K562 (cell line): ENCODE measurements around the gene SNAI1. TPM values are rescaled to one million over a fixed set of nuclear protein-coding genes. Genes with fewer than 3 reads are reported as not detected.

Source experiments
- CBX1 ChIP-seq: sonication (generic); IDR thresholded peaks from 2 replicates; pipeline ENCODE4 v1.6.1; 2016; ENCODE audit warnings: antibody characterized with exemption, low read depth, mild to moderate bottlenecking
- DMBX1 ChIP-seq: fragments of 250-450 bp; sonication (Bioruptor Pico); IDR thresholded peaks from 2 replicates; pipeline ENCODE4 v1.8.0; 2022; ENCODE audit warnings: inconsistent platforms, mild to moderate bottlenecking, moderate library complexity, borderline replicate concordance
- GTF2A2 ChIP-seq: IDR thresholded peaks from 2 replicates; pipeline ENCODE4 v1.6.1; 2016; ENCODE audit warnings: mild to moderate bottlenecking, missing genetic modification characterization, missing compliant biosample characterization
- KLF10 ChIP-seq: fragments of 250-450 bp; sonication (Bioruptor Pico); IDR thresholded peaks from 2 replicates; pipeline ENCODE4 v1.6.1; 2021; ENCODE audit warnings: matching md5 sums
- MTA2 ChIP-seq: fragments of 450-650 bp; IDR thresholded peaks from 2 replicates; pipeline ENCODE4 v1.6.1; 2016; ENCODE audit warnings: low read depth
- NCOA1 ChIP-seq: fragments of 450-650 bp; IDR thresholded peaks from 2 replicates; pipeline ENCODE4 v1.6.1; 2016; ENCODE audit warnings: low read depth
- PTBP1 ChIP-seq: fragments of 200-400 bp; formaldehyde crosslinking; IDR thresholded peaks from 2 replicates; pipeline ENCODE4 v1.6.1; 2017; ENCODE audit warnings: low read depth, low read length
- RAD21 ChIP-seq, 2 experiments: fragments of 250-450 bp in 1 of 2; fragments of 450-650 bp in 1 of 2; sonication (Bioruptor Pico) in 1 of 2; formaldehyde crosslinking in 1 of 2; IDR thresholded peaks in 1 of 2; conservative IDR thresholded peaks in 1 of 2; 2 replicates each; pipeline versions ENCODE4 v1.4.0 to v1.8.0; 2020 to 2022; ENCODE audit warnings: mild to moderate bottlenecking in 2 of 2, moderate library complexity in 1 of 2
- RAD51 ChIP-seq: fragments of 450-650 bp; IDR thresholded peaks from 2 replicates; pipeline ENCODE4 v1.7.1; 2016; ENCODE audit warnings: low read depth, mild to moderate bottlenecking, borderline replicate concordance
- RBBP5 ChIP-seq: fragments of 200-600 bp; sonication (generic); IDR thresholded peaks from 2 replicates; pipeline ENCODE4 v1.6.1; 2012; ENCODE audit warnings: borderline replicate concordance, mild to moderate bottlenecking, low read length, control low read depth, inconsistent platforms; ENCODE audit not compliant: insufficient read depth, poor library complexity, severe bottlenecking
- SIN3A ChIP-seq, 2 experiments: fragments of 150-350 bp in 1 of 2; IDR thresholded peaks; 2 replicates each; pipeline ENCODE4 v1.6.1; 2011 to 2016; ENCODE audit warnings: borderline replicate concordance in 2 of 2, low read depth in 2 of 2, low read length in 2 of 2, mild to moderate bottlenecking in 2 of 2, moderate library complexity in 2 of 2; ENCODE audit not compliant: control insufficient read depth in 1 of 2
- SMARCE1 ChIP-seq: fragments of 450-650 bp; IDR thresholded peaks from 2 replicates; pipeline ENCODE4 v1.7.1; 2016; ENCODE audit warnings: mild to moderate bottlenecking
- ZBTB1 ChIP-seq: sonication (generic); formaldehyde crosslinking; IDR thresholded peaks from 2 replicates; pipeline ENCODE4 v1.8.1; 2023; ENCODE audit warnings: missing genetic modification reagents, low read depth, mild to moderate bottlenecking, borderline replicate concordance
- ZNF12 ChIP-seq: sonication (generic); formaldehyde crosslinking; IDR thresholded peaks from 2 replicates; pipeline ENCODE4 v1.4.0; 2020; ENCODE audit warnings: mild to moderate bottlenecking, missing genetic modification reagents
- ZNF263 ChIP-seq: sonication (generic); formaldehyde crosslinking; IDR thresholded peaks from 2 replicates; pipeline ENCODE4 v1.8.0; 2022; ENCODE audit warnings: mild to moderate bottlenecking, missing genetic modification reagents, borderline replicate concordance
- ZNF592 ChIP-seq: fragments of 450-650 bp; IDR thresholded peaks from 2 replicates; pipeline ENCODE4 v1.6.1; 2017; ENCODE audit warnings: antibody characterized with exemption, mild to moderate bottlenecking
- ZNF764 ChIP-seq: fragments of 250-450 bp; sonication (Bioruptor Pico); IDR thresholded peaks from 2 replicates; pipeline ENCODE4 v1.4.0; 2020; ENCODE audit warnings: low read depth, mild to moderate bottlenecking, moderate library complexity
- polyA plus RNA-seq, 8 experiments: library from polyadenylated mRNA; depleted of rRNA in 4 of 8; stranded (reverse) in 5 of 8; unstranded in 3 of 8; fragments of >200 nt; fragmentation: Nextera tagmentation in 2 of 8; fragmentation: Illumina TruSeq in 1 of 8; extraction: Ambion mirVana in 2 of 8; extraction: Trizol in 1 of 8; gene quantifications; 2 replicates each; pipeline versions ENCODE4 v1.2.1 to v1.2.3, GENCODE V29; 2011 to 2014; ENCODE audit warnings: inconsistent platforms in 1 of 8, missing spikeins in 1 of 8
- total RNA-seq, 7 experiments: library from RNA; depleted of rRNA in 6 of 7; stranded (reverse); fragments of >200 nt in 6 of 7; fragmentation: Illumina TruSeq in 2 of 7; extraction: Trizol in 2 of 7; gene quantifications; 2 replicates each; pipeline versions ENCODE4 v1.2.1 to v1.2.3, GENCODE V29; 2011 to 2021; ENCODE audit warnings: low replicate concordance in 1 of 7
- TF ChIP-seq, protein P1 (sequence below): sonication (generic); formaldehyde crosslinking; IDR thresholded peaks from 2 replicates; pipeline ENCODE4 v1.8.0; 2023; ENCODE audit warnings: mild to moderate bottlenecking, missing genetic modification reagents

Gene SNAI1
- total and polyA plus RNA-seq, 9 of the 15 experiments (the other 6 are each of a cell fraction or from before 2014, with no cell fraction given) = 0.32 to 11.6 (median 2.0) TPM

GRCh38 chr20:49982346-49983122, at the start of gene SNAI1 (continued):
- TF ChIP-seq, protein P1, sequence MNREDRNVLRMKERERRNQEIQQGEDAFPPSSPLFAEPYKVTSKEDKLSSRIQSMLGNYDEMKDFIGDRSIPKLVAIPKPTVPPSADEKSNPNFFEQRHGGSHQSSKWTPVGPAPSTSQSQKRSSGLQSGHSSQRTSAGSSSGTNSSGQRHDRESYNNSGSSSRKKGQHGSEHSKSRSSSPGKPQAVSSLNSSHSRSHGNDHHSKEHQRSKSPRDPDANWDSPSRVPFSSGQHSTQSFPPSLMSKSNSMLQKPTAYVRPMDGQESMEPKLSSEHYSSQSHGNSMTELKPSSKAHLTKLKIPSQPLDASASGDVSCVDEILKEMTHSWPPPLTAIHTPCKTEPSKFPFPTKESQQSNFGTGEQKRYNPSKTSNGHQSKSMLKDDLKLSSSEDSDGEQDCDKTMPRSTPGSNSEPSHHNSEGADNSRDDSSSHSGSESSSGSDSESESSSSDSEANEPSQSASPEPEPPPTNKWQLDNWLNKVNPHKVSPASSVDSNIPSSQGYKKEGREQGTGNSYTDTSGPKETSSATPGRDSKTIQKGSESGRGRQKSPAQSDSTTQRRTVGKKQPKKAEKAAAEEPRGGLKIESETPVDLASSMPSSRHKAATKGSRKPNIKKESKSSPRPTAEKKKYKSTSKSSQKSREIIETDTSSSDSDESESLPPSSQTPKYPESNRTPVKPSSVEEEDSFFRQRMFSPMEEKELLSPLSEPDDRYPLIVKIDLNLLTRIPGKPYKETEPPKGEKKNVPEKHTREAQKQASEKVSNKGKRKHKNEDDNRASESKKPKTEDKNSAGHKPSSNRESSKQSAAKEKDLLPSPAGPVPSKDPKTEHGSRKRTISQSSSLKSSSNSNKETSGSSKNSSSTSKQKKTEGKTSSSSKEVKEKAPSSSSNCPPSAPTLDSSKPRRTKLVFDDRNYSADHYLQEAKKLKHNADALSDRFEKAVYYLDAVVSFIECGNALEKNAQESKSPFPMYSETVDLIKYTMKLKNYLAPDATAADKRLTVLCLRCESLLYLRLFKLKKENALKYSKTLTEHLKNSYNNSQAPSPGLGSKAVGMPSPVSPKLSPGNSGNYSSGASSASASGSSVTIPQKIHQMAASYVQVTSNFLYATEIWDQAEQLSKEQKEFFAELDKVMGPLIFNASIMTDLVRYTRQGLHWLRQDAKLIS (CRISPR knock-in tag) = peak; percentile 75; the same call in 1 of the 2 replicates
- TF ChIP-seq RAD21 (CRISPR knock-in tag; conservative IDR thresholded peaks at IDR 0.05 in 1 of 2, IDR thresholded peaks at IDR 0.05 in 1 of 2) (peak; percentile 81 to 83), DMBX1 (CRISPR knock-in tag) (peak; percentile 63), KLF10 (CRISPR knock-in tag) (no peak), ZNF12 (CRISPR knock-in tag) (peak; percentile 69; the same call in 1 of the 2 replicates), ZNF263 (CRISPR knock-in tag) (0 out of 2 replicates have a peak, but pooled peaks have one; percentile 15), ZNF592 (peak; percentile 98), RAD51 (0 out of 2 replicates have a peak, but pooled peaks have one; percentile 11), NCOA1 (0 out of 2 replicates have a peak, but pooled peaks have one; percentile 46), MTA2 (no peak), PTBP1 (0 out of 2 replicates have a peak, but pooled peaks have one; percentile 9), RBBP5 (peak; percentile 71), CBX1 (peak; percentile 69), GTF2A2 (tag) (peak; percentile 87), SMARCE1 (0 out of 2 replicates have a peak, but pooled peaks have one; percentile 49), ZNF764 (no peak), ZBTB1 (CRISPR knock-in tag) (peak; percentile 2; the same call in 1 of the 2 replicates), SIN3A (IDR thresholded peaks at IDR 0.05; ENCODE audit: borderline replicate concordance in 2 of 2, control insufficient read depth in 1 of 2, low read depth in 2 of 2, low read length in 2 of 2) (peak; percentile 27 to 63; a peak in 2 of 4 replicates)
